ENCODE data around the gene TP73.

- TF ChIP-seq EZH2 (IDR thresholded peaks at IDR 0.05; ENCODE audit: borderline replicate concordance, low read depth, low read length, poor library complexity, severe bottlenecking) = no peak
- TF ChIP-seq, protein P1, sequence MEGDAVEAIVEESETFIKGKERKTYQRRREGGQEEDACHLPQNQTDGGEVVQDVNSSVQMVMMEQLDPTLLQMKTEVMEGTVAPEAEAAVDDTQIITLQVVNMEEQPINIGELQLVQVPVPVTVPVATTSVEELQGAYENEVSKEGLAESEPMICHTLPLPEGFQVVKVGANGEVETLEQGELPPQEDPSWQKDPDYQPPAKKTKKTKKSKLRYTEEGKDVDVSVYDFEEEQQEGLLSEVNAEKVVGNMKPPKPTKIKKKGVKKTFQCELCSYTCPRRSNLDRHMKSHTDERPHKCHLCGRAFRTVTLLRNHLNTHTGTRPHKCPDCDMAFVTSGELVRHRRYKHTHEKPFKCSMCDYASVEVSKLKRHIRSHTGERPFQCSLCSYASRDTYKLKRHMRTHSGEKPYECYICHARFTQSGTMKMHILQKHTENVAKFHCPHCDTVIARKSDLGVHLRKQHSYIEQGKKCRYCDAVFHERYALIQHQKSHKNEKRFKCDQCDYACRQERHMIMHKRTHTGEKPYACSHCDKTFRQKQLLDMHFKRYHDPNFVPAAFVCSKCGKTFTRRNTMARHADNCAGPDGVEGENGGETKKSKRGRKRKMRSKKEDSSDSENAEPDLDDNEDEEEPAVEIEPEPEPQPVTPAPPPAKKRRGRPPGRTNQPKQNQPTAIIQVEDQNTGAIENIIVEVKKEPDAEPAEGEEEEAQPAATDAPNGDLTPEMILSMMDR (conservative IDR thresholded peaks at IDR 0.05; ENCODE audit: low read depth, low read length) = no peak
Measured at GRCh38 chr1:3673381-3674099, 21.2 kb downstream of the TP73 start.

All from A673 (cell line).